Mesenchymal stem cell (in vitro differentiated cells and primary cell): Measurements from ENCODE around the gene CNGB1.
A peak's percentile ranks its signal among the peaks of the same experiment; 100 is the strongest.
"Not testable (repeated sequence)": the region's sequence is repeated elsewhere in the genome, so short reads cannot be mapped to it uniquely, and the experiment has no call there.

Source experiments
- DNase-seq: peaks from one replicate; pipeline ENCODE4 v3.0.0-alpha.2; 2013
- H2AFZ ChIP-seq: one replicate; pipeline ENCODE4 v1.6.1; 2013; ENCODE audit warnings: low read depth, mild to moderate bottlenecking, control low read depth, inconsistent platforms, low read length, moderate library complexity
- H2AK5ac ChIP-seq: 2 replicates; pipeline ENCODE4 v1.6.1; 2013; ENCODE audit warnings: low read length, moderate library complexity, mild to moderate bottlenecking, inconsistent platforms; ENCODE audit not compliant: severe bottlenecking
- H2BK120ac ChIP-seq: one replicate; pipeline ENCODE4 v1.6.1; 2013; ENCODE audit warnings: low read depth, mild to moderate bottlenecking, inconsistent platforms, low read length, moderate library complexity
- H2BK12ac ChIP-seq, 2 experiments: one replicate each; pipeline ENCODE4 v1.6.1; 2013; ENCODE audit warnings: inconsistent platforms in 2 of 2, low read length in 2 of 2, mild to moderate bottlenecking in 2 of 2, moderate library complexity in 2 of 2, control low read depth in 1 of 2
- H2BK15ac ChIP-seq: one replicate; pipeline ENCODE4 v1.6.1; 2013; ENCODE audit warnings: mild to moderate bottlenecking, low read depth, inconsistent platforms; ENCODE audit not compliant: poor library complexity, severe bottlenecking
- H2BK5ac ChIP-seq: 2 replicates; pipeline ENCODE4 v1.6.1; 2013; ENCODE audit warnings: low read depth, mild to moderate bottlenecking, low read length, control low read depth, inconsistent platforms; ENCODE audit not compliant: poor library complexity, severe bottlenecking
- H3K14ac ChIP-seq, 2 experiments: one replicate each; pipeline ENCODE4 v1.6.1; 2013; ENCODE audit warnings: inconsistent platforms in 2 of 2, low read length in 2 of 2, control low read depth in 1 of 2, mild to moderate bottlenecking in 1 of 2, moderate library complexity in 1 of 2
- H3K18ac ChIP-seq, 2 experiments: one replicate each; pipeline ENCODE4 v1.6.1; 2013; ENCODE audit warnings: inconsistent platforms in 2 of 2, low read length in 2 of 2, control low read depth in 1 of 2, low read depth in 1 of 2, mild to moderate bottlenecking in 1 of 2
- H3K23ac ChIP-seq, 2 experiments: one replicate each; pipeline ENCODE4 v1.6.1; 2013; ENCODE audit warnings: inconsistent platforms in 2 of 2, low read length in 2 of 2, mild to moderate bottlenecking in 2 of 2, moderate library complexity in 2 of 2, control low read depth in 1 of 2
- H3K27ac ChIP-seq: 2 replicates; pipeline ENCODE4 v1.5.1; 2013; ENCODE audit warnings: mild to moderate bottlenecking, moderate library complexity, low read length, control low read depth, inconsistent platforms; ENCODE audit not compliant: poor library complexity, severe bottlenecking
- H3K27me3 ChIP-seq, 2 experiments: 2 replicates each; pipeline versions ENCODE4 v1.6.1 to v1.7.0; 2013; ENCODE audit warnings: low read length in 2 of 2, mild to moderate bottlenecking in 2 of 2, moderate library complexity in 2 of 2, control low read depth in 1 of 2, inconsistent platforms in 1 of 2; ENCODE audit not compliant: control insufficient read depth in 1 of 2, insufficient read depth in 1 of 2
- H3K36me3 ChIP-seq, 2 experiments: 2 replicates each; pipeline versions ENCODE4 v1.6.1 to v1.7.0; 2013; ENCODE audit warnings: low read length in 2 of 2, control low read depth in 1 of 2, inconsistent platforms in 1 of 2, low read depth in 1 of 2, mild to moderate bottlenecking in 1 of 2; ENCODE audit not compliant: insufficient read depth in 2 of 2, control insufficient read depth in 1 of 2
- H3K4ac ChIP-seq, 2 experiments: one replicate each; pipeline ENCODE4 v1.6.1; 2013; ENCODE audit warnings: inconsistent platforms in 2 of 2, low read length in 2 of 2, mild to moderate bottlenecking in 2 of 2, moderate library complexity in 2 of 2, control low read depth in 1 of 2, low read depth in 1 of 2
- H3K4me1 ChIP-seq: 2 replicates; pipeline ENCODE4 v1.6.1; 2013; ENCODE audit warnings: low read depth, low read length, control low read depth; ENCODE audit not compliant: control insufficient read depth, insufficient read depth
- H3K4me2 ChIP-seq: 2 replicates; pipeline ENCODE4 v1.6.1; 2013; ENCODE audit warnings: low read length, mild to moderate bottlenecking, inconsistent platforms; ENCODE audit not compliant: poor library complexity, severe bottlenecking
- H3K4me3 ChIP-seq, 2 experiments: 2 replicates each; pipeline versions ENCODE4 v1.5.1 to v1.7.0; 2013; ENCODE audit warnings: low read length in 2 of 2, mild to moderate bottlenecking in 2 of 2, control low read depth in 1 of 2, low read depth in 1 of 2; ENCODE audit not compliant: insufficient read depth in 1 of 2
- H3K79me1 ChIP-seq: replicated peaks from 2 replicates; pipeline ENCODE4 v1.6.1; 2013; ENCODE audit warnings: mild to moderate bottlenecking, control low read depth, low read length, inconsistent platforms; ENCODE audit not compliant: poor library complexity, severe bottlenecking
- H3K9ac ChIP-seq: 2 replicates; pipeline ENCODE4 v1.7.0; 2013; ENCODE audit warnings: mild to moderate bottlenecking, low read length, moderate library complexity
- H3K9me3 ChIP-seq: 2 replicates; pipeline ENCODE4 v1.7.0; 2013; ENCODE audit warnings: mild to moderate bottlenecking, low read length; ENCODE audit not compliant: control insufficient read depth
- H4K8ac ChIP-seq: one replicate; pipeline ENCODE4 v1.6.1; 2013; ENCODE audit warnings: inconsistent platforms, mild to moderate bottlenecking, low read length, moderate library complexity
- H4K91ac ChIP-seq: one replicate; pipeline ENCODE4 v1.6.1; 2013; ENCODE audit warnings: mild to moderate bottlenecking, low read length, inconsistent platforms
- WGBS: methylation state at CpG from one replicate; pipeline ENCODE4 v1.1.7; 2013; ENCODE audit warnings: mixed read lengths; 5-methylcytosine and 5-hydroxymethylcytosine counted together

Gene CNGB1

DNA sequence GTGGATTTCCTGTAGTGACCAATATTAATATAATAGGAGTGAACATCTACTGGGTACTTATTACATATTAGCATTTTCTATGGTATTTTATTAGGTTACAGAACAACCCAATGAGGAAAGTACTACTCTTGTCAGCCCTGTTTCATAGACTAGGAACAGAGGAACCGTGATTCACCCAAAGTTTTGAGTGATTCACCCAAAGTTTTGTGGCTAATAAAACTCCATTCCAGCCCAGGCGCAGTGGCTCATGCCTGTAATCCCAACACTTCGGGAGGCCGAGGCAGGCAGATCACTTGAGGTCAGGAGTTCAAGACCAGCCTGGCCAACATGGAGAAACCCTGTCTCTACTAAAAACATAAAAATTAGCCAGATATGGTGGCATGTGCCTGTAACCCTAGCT lies 135.5 kb downstream of the CNGB1 start:
- peak overlapping the region; percentile 82 for H2AK5ac ChIP-seq
- H3K18ac ChIP-seq, H4K8ac ChIP-seq, H3K27me3 ChIP-seq, H3K14ac ChIP-seq, H3K4me3 ChIP-seq, H3K36me3 ChIP-seq, H2BK15ac ChIP-seq, H4K91ac ChIP-seq, H2BK5ac ChIP-seq, H3K4ac ChIP-seq, H3K79me1 ChIP-seq, DNase-seq, H2AFZ ChIP-seq, H3K4me2 ChIP-seq, H3K23ac ChIP-seq, H3K9me3 ChIP-seq, H2BK12ac ChIP-seq, H2BK120ac ChIP-seq: not testable (repeated sequence)
- peak overlapping the region; percentile 83 for H3K27ac ChIP-seq
- whole genome bisulfite sequencing, result 82% methylated on average over 4 of the region's 4 CpGs
- H3K9ac ChIP-seq, result peak overlapping the region; percentile 50
- H3K4me1 ChIP-seq, result peaks cover 27% of the 10 kb centered on the region

DNA sequence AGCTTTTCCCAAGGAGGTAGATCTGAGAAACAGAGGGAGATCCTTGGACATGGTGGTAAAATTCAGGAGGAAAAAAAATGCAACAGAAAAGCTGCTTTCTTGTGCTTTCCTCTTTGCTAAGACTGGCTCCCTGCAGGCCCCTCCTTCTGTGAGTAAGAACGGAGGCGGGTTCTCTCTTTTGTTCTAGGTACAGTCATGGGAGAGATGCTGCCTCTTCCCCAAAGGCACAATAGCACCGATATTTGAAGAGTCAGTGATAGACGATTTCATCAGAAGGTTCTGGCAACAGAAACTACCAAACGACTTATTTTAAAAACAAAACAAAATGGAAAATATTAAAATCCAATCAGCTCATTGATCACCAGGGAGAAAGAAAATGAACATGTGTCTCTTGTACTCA lies 136.0 kb downstream of the CNGB1 start:
- Histone ChIP-seq H2BK120ac (no peak overlapping the region), H2BK15ac (no peak overlapping the region), H3K36me3 (no peaks in the 10 kb centered on the region), H3K4me1 (peaks cover 27% of the 10 kb centered on the region), H2AK5ac (no peak overlapping the region), H3K18ac (no peak overlapping the region), H3K4me2 (no peak overlapping the region), H3K23ac (no peak overlapping the region), H2BK12ac (no peak overlapping the region), H3K79me1 (peaks cover 6% of the 10 kb centered on the region), H3K27ac (peak overlapping the region; percentile 73), H4K8ac (no peak overlapping the region), H3K9me3 (no peaks in the 10 kb centered on the region), H2BK5ac (no peak overlapping the region), H3K4ac (no peak overlapping the region), H3K4me3 (no peak overlapping the region), H4K91ac (no peak overlapping the region), H3K27me3 (peaks cover 0 to 2% of the 10 kb centered on the region in 2 experiments), H3K14ac (no peak overlapping the region), H3K9ac (peak overlapping the region; percentile 50), H2AFZ (no peak overlapping the region)
- 63% methylated on average over 4 of the region's 5 CpGs for WGBS
- DNase-seq, result no peak
